Activated CD8-positive, alpha-beta memory T cell treated with anti-CD3 and anti-CD28 coated beads for 4 hours (primary cell): ENCODE data around the gene PCGF2.

Source experiments
- DNase-seq, 2 donors: peaks; one replicate each; pipeline ENCODE4 v3.0.0-alpha.2; 2020; ENCODE audit warnings: low read depth in 2 of 2

Gene PCGF2

GRCh38 chr17:38751144-38751807 is 3.1 kb upstream of the PCGF2 start:
- DNase-seq = no peak

DNA sequence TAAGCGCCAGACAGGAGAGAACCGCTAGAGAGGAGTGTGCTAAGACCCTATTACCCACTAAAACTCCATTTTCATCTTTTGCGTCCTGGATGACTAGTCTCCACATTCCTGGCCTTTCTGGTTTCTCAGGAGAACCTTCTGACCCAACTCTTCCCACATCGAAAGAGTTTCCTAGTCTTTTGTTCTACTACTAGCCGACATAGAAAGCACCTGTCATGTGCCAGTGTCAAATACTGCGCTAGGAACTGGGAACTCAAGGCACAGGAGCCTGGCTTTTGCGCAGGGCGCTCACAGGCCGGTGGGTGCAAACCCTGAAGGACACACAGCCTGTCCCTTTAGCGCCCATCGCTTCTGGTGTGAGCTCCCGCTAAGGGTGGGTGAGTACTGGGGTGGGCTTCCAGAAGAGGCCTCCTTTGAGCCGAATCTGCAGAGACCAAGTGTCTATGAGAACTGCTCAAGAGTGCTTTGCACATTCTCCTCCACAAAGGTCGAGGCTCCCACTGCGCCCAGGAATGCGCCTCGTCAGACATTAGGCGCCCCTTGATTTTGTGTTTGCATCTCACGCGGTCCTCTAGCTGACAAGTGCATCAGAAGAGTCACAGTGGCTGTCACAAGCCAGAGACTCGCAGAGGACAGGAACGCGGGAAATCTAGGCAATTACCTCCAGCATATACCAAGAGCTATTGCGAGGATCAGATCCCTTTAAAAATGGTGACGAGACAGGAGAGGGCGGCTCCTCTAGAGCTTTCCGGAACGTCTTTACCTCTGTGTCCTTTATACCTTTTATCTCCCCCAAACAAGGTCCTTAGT is 2.4 kb upstream of the PCGF2 start:
- no peak for DNase-seq

- no peak for DNase-seq
Measured at GRCh38 chr17:38750044-38750311, 1.8 kb upstream of the PCGF2 start.

DNA sequence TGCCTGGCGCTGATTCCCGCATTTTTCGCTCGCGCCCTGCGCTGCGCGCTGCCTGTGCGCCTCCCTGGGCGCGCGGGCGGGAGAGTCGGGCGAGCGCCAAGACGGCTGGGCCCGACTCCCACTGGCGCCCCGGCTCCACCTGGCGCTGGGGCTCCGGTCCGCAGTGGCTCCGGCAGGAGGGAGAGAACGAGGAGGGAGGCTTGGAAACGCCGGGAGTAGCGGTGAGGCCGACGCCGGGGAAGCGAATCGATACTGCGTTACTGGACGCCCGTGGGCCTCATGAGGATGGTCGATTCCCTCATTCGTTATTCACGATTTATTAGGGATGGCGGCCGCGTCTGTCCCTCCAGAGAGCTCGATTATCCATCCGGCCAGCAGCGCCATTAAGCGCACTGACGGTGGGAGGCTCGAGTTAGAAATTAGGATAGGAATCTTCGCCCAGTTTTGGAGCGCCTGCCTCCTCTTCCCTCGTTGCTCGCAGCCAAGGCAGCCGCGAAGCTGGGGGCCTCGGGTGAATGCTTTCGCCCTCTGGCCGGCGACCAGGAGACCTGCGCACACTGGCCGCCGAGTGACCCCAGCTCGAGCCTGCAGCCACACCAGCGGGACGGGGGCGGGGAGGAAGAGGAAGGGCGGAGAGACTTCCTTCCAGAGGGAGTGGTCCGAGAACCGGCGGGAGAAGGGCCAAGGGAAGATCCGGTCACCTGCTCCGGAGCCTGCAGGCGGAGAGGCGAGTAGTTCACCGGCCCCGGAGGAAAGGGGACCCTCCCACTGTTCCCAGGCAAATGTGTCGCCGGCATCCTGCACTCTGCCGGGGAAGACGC is 1.3 kb upstream of the PCGF2 start:
- DNase-seq = no peak

- DNase-seq = no peak
Measured at GRCh38 chr17:38748892-38749222, 721 bp upstream of the PCGF2 start.

GRCh38 chr17:38747463-38748148 is 530 bp downstream of the PCGF2 start:
- DNase-seq = no peak

DNA sequence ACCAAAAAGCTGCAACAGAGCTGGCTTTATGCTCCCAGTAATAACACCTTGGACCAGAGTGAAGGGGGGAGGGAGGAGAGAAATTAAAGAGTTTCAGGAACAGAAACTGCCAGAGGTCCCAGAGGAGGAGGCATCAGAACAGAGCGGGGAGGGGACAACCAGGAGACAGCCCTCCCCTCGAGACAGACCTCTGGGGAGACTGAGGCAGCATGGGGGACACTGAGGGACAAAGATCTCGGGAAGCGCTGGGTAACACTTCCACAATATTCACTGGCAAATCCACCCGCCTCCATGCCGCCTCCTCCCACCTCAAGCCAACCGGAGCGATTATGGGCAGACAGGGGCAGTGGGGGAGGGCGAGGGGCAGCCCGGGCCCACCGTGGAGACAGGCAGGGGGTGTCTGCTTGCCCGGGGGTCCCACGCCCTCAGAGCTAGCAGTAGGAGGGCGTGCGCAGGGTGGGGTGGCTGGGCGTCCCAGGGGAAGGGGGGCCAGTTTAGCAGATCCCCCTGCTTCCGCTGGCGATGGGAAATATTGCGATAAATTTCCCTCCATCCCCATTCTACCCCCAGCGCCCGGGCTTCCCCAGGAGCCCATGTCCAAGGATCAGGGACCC is 1.2 kb downstream of the PCGF2 start:
- DNase-seq = no peak

DNA sequence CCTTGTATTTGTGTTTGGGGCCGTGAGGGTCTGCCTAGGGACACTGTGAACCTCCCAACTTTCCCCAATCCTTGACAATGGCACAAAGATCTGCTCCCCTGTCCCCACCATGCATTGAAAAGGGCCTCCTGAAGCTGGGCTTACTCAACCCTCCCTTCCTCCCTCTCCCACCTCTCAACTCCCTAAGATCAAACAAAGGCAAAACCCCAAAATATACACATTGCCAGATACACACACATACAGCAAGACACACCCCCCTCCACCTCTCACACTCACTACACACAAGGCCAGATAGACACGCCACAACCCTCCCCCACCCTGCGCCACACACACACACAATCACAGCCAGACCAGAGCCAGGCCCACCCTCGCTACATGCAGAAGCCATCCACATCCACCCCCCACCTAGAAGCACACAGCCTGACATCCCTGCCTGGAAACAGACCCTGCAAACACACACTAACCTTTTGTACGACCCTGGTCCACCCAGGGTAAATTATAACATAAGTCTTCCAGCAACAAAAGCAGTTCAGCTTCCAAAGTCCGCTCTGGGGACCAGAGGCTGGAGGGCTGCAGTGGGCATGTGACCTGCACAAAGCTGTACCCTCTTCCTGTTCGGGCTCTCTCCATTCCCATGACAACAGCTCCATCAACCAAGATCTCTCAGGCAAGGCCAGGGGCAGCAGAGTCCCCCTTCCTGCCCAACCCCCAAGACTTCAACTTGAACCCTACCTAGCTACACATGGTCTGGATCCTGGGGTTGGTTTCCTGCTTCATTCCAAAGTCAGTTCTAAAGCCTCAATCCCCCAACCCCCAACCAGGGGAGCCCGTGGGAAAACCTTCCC is 1.9 kb downstream of the PCGF2 start:
- no peak for DNase-seq

- DNase-seq = no peak
Measured at GRCh38 chr17:38745545-38745944, 2.6 kb downstream of the PCGF2 start.

- no peak for DNase-seq
Measured at GRCh38 chr17:38743556-38744171, 4.5 kb downstream of the PCGF2 start.

GRCh38 chr17:38742411-38743308 is 5.5 kb downstream of the PCGF2 start:
- DNase-seq = no peak

DNA sequence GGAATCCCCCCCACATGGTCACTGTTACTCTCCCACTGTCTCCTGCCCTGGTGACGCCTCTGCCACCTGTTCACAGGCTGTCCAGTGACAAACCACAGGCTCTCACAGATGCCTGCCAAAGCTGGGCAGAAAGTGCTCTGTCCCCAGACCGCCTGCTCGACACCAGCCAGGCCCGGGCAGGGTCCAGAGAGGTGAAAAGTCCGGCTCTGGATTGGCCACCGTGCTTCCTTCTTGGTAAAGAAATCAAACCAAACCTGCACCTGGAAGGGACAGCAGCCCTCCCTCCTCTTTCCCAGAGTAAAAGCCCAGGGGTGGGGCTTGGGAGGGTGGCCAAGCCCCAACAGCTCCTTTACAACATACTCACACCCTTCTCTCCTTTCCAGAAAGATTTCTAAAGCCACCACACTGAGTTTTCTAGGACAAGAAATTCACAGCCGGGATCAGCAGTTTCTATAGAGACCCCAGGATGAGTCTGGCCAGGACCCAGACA is 6.2 kb downstream of the PCGF2 start:
- DNase-seq = no peak

- DNase-seq = no peak
Measured at GRCh38 chr17:38741461-38741860, 6.7 kb downstream of the PCGF2 start.

GRCh38 chr17:38740806-38741205 is 7.3 kb downstream of the PCGF2 start:
- DNase-seq = no peak

GRCh38 chr17:38740044-38740443 is 8.1 kb downstream of the PCGF2 start:
- DNase-seq = no peak

- DNase-seq = no peak
Measured at GRCh38 chr17:38739305-38739704, 8.8 kb downstream of the PCGF2 start.

GRCh38 chr17:38738686-38739085 is 9.4 kb downstream of the PCGF2 start:
- no peak for DNase-seq

- DNase-seq = no peak
Measured at GRCh38 chr17:38738007-38738662, 10.0 kb downstream of the PCGF2 start.
